ENCODE results near the gene MAP1LC3B.

Gene MAP1LC3B

DNA sequence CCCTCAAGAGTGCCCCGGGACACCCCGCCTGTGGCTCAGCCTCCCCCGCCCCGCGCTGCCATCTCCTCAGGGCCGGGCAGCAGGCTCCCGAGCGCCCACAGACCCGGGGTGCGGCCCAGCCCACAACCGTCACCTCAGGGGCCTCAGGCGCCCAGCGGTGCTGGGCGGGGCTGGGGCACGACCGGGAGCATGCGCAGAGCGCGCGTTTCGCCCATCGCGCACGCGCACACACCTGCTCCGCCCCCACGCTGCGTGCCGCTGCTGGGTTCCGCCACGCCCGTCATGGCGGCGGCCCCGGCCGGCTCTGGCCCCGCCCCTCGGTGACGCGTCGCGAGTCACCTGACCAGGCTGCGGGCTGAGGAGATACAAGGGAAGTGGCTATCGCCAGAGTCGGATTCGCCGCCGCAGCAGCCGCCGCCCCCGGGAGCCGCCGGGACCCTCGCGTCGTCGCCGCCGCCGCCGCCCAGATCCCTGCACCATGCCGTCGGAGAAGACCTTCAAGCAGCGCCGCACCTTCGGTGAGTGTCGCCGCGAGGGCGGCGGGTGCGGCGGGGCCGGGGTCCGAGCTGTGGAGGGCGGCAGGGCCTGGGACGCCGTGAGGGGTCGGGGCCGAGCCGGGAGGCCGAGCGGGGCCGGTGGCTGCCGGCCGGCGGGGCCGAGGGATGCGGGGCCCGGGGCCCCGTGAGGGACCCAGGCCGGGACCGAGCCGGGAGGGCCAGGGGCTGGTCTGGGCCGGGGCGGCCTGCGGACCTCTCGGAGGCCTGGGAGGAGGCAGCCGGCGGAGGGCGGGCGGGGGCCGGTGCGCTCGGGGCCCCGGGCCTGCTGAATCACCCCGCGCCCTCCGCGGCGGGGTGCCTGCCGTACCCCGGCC is at the start of gene MAP1LC3B:
Gene MAP1LC3B, plus strand, starts transcription at position 387 of the 871 bp plus-strand sequence. Its CDS starts 92 bp downstream, at position 479.
- peak; percentile 92 for DNase-seq (ENCODE audit: low read depth in 2 of 2)

- DNase-seq (ENCODE audit: low read depth in 2 of 2) = no peak
Measured at GRCh38 chr16:87342504-87342903, 49.6 kb upstream of the MAP1LC3B start.

DNA sequence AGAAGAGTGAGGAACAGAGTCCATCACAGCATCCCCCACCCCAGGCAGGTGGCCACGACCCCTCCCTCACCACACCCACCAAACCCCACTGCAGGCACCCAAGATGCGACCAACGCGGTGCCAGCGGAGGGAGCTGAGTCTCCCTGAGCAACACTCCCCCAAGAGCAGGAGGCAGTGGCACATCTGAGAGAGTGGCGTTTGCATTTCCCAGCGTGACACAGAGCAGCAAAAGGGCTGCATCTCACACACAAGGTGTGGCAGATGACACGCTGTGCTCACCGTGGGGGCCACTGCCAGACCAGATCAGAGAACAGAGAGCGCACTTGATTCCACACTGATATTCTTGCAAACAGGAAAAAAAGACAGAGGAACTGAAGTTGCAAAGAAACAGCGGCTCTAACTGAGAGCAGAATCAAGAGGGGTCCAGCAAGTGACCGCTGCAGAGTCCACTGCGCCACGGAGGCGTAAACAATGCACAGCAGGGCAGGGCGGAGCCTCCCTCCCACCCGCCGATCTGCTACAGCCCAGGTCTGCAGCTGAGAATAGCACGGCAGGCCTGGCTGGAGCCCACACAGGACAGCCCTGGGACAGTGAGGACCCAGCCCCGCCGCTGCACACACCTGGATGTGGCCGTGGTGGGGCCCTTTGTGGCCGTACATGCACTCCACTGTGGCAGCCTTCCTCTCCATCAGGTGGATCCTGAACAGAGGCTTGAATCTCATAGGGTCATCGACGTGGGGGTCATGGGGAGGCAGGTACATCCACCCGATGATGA is 49.0 kb upstream of the MAP1LC3B start:
- no peak for DNase-seq (ENCODE audit: low read depth in 2 of 2)

GRCh38 chr16:87343753-87344050 is 48.4 kb upstream of the MAP1LC3B start:
- DNase-seq (ENCODE audit: low read depth in 2 of 2) = no peak

GRCh38 chr16:87344165-87344930 is 47.8 kb upstream of the MAP1LC3B start:
- DNase-seq (ENCODE audit: low read depth in 2 of 2) = no peak

DNA sequence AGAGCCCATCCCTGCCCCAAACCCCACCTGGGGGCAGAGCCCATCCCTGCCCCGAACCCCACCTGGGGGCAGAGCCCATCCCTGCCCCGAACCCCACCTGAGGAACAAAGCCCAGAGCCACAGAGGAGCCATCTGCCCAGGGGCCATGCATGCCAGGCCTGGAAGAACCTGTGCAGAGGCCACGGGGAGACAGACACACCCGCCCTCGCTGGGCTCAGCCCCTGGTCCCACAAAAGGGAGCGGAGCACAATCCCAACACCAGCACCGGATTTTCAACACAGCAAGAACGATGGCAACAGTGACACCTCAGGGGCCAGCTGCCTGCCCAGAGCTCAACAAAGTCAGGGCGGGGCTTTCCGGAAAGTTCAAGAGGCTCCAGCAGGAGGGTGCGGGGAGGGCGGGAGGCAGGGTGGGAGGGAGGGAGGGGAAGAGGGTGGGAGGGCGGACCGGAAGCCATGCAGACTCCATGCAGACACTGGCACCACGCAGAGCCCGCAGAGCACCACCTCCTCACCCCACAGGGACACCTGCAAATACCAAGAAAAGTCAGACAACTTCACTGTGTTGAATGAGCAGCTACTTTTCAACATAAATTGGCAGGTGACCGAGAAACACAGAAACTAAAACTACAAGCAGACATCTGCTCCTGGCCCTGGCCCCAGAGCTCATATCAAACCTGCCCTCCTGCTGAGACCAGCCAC is 47.1 kb upstream of the MAP1LC3B start:
- no peak for DNase-seq (ENCODE audit: low read depth in 2 of 2)

- no peak for DNase-seq (ENCODE audit: low read depth in 2 of 2)
Measured at GRCh38 chr16:87345726-87346424, 46.3 kb upstream of the MAP1LC3B start.

DNA sequence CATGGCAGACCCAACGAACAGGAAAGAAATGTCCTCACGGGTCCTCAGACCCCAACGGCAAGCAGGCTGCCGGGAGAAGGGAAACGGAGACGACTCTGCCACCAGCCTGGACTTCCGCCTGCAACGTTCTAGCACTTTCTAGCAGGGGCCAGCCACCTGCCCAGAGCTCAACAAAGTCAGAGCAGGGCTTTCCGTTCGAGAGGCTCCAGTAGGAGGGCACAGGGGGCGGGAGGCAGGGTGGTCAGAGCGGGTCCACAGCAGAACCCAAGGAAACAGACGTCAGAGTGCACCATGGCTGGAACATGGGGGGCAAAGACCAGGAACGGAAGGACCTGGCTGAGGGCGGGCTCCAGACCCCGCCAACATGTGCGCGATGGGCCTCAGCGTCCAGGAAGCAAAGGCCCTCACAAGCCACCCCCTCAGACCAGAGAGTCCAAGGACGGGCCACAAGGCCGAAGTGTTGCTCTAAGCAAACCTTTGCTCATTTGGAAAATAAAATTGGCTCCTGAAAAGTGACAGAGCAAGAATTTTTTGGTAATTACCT is 45.5 kb upstream of the MAP1LC3B start:
- no peak for DNase-seq (ENCODE audit: low read depth in 2 of 2)

DNA sequence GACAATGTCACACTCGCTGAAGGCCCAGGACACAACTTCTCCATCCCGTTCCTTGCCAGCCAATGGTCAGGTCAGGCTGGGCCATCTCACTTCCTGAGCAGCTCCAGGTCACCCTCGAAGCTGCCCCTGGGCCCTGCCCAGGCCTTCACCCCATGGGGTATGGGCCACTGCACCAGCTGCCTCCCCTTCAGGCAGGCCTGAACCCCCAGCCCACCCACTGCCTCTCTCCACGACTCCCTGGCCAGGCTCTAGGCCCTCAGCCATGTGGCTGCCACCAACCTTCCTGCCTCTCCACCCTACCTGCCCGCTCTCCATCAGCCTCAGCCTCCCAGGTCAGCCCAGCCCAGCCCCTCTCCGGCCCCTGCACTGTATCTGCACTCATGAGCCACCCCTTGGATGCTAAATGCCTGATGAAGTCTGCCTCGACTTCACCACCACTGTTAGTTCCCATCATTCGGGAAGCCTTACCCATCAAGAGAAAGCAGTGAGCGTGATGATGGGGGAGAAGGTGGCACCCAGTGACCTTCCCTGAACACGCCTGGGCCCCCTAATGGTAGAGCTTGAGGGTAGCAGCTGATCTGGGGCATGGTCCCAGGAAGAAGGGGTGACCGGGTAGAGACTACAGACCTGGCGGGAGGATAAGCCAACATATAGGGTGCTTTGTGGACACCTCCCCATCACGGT is 44.1 kb upstream of the MAP1LC3B start:
- no peak for DNase-seq (ENCODE audit: low read depth in 2 of 2)

DNA sequence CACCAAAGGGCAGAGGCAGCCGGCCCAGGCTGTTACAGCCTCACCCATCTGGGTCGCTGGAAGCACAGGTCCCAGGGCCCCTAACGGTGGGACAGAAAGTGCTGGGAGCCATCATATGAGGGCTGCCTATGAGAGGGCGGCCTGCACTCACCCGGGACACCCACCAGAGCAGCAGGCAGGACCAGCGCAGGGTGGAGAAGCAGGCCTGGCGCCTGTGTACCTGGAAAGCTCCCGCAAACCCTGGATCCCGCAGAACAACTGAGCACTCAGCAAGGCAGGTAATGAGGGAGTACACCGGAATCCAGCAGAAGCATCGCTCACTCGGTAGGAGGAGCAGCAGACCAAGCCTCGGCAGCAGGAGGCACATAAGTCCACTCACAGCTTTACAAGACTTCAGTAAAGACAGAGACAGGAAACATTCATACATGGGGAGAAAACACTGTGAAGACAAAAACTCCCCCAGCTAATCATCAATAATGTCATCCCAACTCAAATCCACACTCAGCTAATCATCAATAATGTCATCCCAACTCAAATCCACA is 43.4 kb upstream of the MAP1LC3B start:
- no peak for DNase-seq (ENCODE audit: low read depth in 2 of 2)

- no peak for DNase-seq (ENCODE audit: low read depth in 2 of 2)
Measured at GRCh38 chr16:87350031-87350430, 42.1 kb upstream of the MAP1LC3B start.

- no peak for DNase-seq (ENCODE audit: low read depth in 2 of 2)
Measured at GRCh38 chr16:87350681-87351319, 41.3 kb upstream of the MAP1LC3B start.

- no peak for DNase-seq (ENCODE audit: low read depth in 2 of 2)
Measured at GRCh38 chr16:87351320-87351698, 40.8 kb upstream of the MAP1LC3B start.

GRCh38 chr16:87352818-87353217 is 39.3 kb upstream of the MAP1LC3B start:
- no peak for DNase-seq (ENCODE audit: low read depth in 2 of 2)

DNA sequence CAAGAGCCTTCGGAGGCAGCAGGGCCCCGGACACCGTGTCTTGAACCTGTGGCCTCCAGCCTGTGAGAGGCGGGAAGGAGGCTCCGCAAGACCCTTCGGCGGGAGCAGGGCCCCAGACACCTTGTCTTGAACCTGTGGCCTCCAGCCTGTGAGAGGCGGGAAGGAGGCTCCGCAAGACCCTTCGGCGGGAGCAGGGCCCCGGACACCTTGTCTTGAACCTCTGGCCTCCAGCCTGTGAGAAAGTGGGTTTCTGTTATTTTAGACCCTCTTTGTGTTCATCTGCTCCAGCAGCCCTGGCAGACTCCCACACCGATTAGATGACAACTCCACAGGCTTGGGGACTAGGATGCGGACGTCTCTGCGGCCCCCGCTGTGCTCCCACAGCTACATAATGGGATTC is 38.5 kb upstream of the MAP1LC3B start:
- DNase-seq (ENCODE audit: low read depth in 2 of 2) = no peak

DNA sequence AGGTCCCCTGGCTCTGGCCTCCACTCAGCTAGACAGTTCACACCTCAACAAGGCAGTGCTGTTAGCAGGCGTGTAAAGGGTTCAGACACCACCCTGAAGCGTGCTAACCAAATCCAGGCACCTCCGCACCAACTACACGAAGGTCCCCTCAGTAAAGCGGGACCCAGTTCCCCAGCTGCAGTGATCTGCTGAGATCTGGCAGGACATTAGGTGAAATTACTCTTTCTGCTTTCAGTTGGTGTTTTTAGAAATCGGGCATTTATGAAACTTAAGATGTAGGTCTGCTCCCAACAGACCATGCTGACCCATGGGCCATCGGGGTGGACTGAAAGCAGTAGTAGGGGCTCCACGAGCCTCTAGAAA is 35.7 kb upstream of the MAP1LC3B start:
- DNase-seq (ENCODE audit: low read depth in 2 of 2) = no peak

GRCh38 chr16:87358250-87358649 is 33.9 kb upstream of the MAP1LC3B start:
- no peak for DNase-seq (ENCODE audit: low read depth in 2 of 2)

DNA sequence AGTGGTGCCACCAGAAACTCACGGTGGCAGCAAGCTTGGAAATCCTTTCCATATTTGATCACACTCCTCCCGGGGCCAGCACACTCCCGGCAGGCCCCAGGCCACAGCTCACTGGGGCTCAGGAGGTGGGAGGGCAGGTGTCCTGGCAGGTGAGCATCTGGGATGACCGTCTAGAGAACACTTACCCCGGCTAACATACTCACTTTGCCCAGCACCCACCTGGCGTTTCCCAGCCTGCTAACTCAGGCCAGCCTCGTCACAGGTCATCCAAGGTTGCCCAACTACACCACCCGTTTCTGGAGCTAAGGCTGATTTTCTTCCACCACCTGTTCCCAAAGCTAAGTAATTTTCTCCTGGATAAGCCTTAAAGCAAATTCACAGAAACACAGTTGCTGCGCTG is 33.4 kb upstream of the MAP1LC3B start:
- DNase-seq (ENCODE audit: low read depth in 2 of 2) = no peak

DNA sequence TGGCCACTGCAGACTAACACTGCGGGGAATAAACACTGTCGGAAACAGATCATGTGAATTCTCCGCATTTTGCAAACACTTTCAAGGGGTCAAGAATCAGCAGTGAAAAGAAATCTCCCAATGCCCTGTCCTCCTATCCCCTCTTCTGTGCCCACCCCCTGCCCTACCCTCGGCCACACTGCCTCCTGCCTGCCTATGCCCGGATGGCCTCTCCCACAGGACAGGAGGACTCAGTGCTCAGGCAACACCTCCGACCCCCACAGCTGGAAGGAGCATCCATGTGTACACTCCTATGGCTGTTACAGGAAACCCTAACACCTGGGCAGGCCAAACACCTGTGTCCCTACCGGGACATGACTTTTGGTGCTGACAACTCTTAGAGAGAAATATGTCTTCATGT is 33.0 kb upstream of the MAP1LC3B start:
- no peak for DNase-seq (ENCODE audit: low read depth in 2 of 2)

Measured in fibroblast of skin of left quadriceps (primary cell).